Body of pancreas (tissue), 4 donors: Measurements from ENCODE around the gene ATPAF2.

Experiments
- CTCF ChIP-seq, 7 experiments: fragments of 450-650 bp in 4 of 7; fragments of 200-600 bp in 3 of 7; sonication (generic) in 3 of 7; IDR thresholded peaks; one replicate each; pipeline ENCODE4 v1.5.1; 2016 to 2019; ENCODE audit warnings: antibody characterized with exemption in 7 of 7
- POLR2A ChIP-seq, 3 donors: fragments of 450-650 bp; IDR thresholded peaks; one replicate each; pipeline ENCODE4 v1.6.1; 2016; ENCODE audit warnings: antibody characterized with exemption in 3 of 3, mild to moderate bottlenecking in 2 of 3

DNA sequence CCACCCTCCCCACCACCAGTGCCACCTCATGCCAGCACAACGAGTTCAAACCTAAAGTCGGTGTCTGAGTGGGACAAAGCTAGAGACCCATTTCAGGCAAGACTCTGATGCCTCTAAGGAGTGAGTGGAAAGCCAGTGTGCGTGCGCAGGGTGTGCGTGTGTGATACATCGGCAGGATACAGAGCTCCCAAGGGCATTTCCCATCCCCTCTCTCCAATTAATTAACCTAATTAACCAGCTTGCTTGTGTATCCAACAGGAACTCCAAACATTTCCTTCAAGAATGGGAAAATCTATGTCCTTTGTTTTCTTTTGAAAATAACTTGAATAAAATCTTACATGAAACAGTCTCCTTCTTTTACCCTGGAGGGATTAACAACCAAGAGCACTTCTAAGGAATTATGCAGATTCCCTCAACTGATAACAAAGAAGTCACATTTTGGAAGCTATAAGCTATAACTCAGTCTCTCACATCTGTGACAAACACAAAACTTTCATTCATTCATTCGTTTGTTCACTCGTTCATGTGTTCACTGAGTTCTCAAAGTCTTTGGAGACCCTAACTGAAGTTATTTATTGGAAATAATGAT is 9.9 kb downstream of the ATPAF2 start:
- TF ChIP-seq CTCF (IDR thresholded peaks at IDR 0.05) (no peak), POLR2A (IDR thresholded peaks at IDR 0.05) (no peak)
